HG02884 (cell line): ENCODE data around the gene WDR37.
"Not testable (repeated sequence)": the region's sequence is repeated elsewhere in the genome, so short reads cannot be mapped to it uniquely, and the experiment has no call there.

Experiments used
- ATAC-seq: cut with Tn5 transposase; IDR thresholded peaks from one replicate; pipeline ENCODE4 v1.9.1; 2021; ENCODE audit warnings: mild to moderate bottlenecking, moderate library complexity; ENCODE audit not compliant: unreplicated experiment

WDR37 gene

GRCh38 chr10:1102831-1103230 lies 46.6 kb downstream of the WDR37 start:
- ATAC-seq: no peak

GRCh38 chr10:1103551-1103950 lies 47.4 kb downstream of the WDR37 start:
- ATAC-seq: no peak

- no peak for ATAC-seq
Measured at GRCh38 chr10:1104971-1105370, 48.8 kb downstream of the WDR37 start.

- no peak for ATAC-seq
Measured at GRCh38 chr10:1107004-1107403, 50.8 kb downstream of the WDR37 start.

- ATAC-seq: no peak
Measured at GRCh38 chr10:1107679-1108078, 51.5 kb downstream of the WDR37 start.

GRCh38 chr10:1109795-1110673 lies 53.8 kb downstream of the WDR37 start:
- peak; percentile 91 for ATAC-seq

- no peak for ATAC-seq
Measured at GRCh38 chr10:1110674-1111119, 54.5 kb downstream of the WDR37 start.

- no peak for ATAC-seq
Measured at GRCh38 chr10:1114315-1114714, 58.1 kb downstream of the WDR37 start.

GRCh38 chr10:1114719-1115606 lies 58.8 kb downstream of the WDR37 start:
- ATAC-seq: no peak

GRCh38 chr10:1115607-1115955 lies 59.4 kb downstream of the WDR37 start:
- ATAC-seq: no peak

- no peak for ATAC-seq
Measured at GRCh38 chr10:1116051-1116450, 59.9 kb downstream of the WDR37 start.

- no peak for ATAC-seq
Measured at GRCh38 chr10:1116696-1117280, 60.6 kb downstream of the WDR37 start.

- no peak for ATAC-seq
Measured at GRCh38 chr10:1117651-1118050, 61.5 kb downstream of the WDR37 start.

- ATAC-seq: not testable (repeated sequence)
Measured at GRCh38 chr10:1118318-1118717, 62.1 kb downstream of the WDR37 start.

GRCh38 chr10:1119027-1119426 lies 62.8 kb downstream of the WDR37 start:
- no peak for ATAC-seq

GRCh38 chr10:1119501-1119900 lies 63.3 kb downstream of the WDR37 start:
- ATAC-seq: no peak

- no peak for ATAC-seq
Measured at GRCh38 chr10:1120306-1120705, 64.1 kb downstream of the WDR37 start.

- ATAC-seq: no peak
Measured at GRCh38 chr10:1120801-1121211, 64.6 kb downstream of the WDR37 start.

- ATAC-seq: no peak
Measured at GRCh38 chr10:1121271-1121970, 65.2 kb downstream of the WDR37 start.

GRCh38 chr10:1122349-1122748 lies 66.2 kb downstream of the WDR37 start:
- no peak for ATAC-seq

GRCh38 chr10:1123198-1123597 lies 67.0 kb downstream of the WDR37 start:
- ATAC-seq: no peak
